Neural cell (in vitro differentiated cells): ENCODE measurements around the gene EIF2D. TPM values are rescaled to one million over a fixed set of nuclear protein-coding genes. Genes with fewer than 3 reads are reported as not detected.

Experiments used
- H2AFZ ChIP-seq: fragments of 200-600, 300-800 bp; sonication (generic), shearing (Covaris generic); 2 replicates; pipeline ENCODE4 v1.6.0; 2014; ENCODE audit warnings: low read depth, mild to moderate bottlenecking, antibody characterized with exemption, low read length, moderate library complexity
- H3F3A ChIP-seq: fragments of 200-600 bp; shearing (Covaris generic); 2 replicates; pipeline ENCODE4 v1.6.1; 2016; ENCODE audit warnings: mild to moderate bottlenecking, moderate library complexity, mixed read lengths, antibody characterized with exemption, low read length; ENCODE audit not compliant: insufficient read depth, poor library complexity, severe bottlenecking
- H3K27ac ChIP-seq: fragments of 200-600, 300-800 bp; sonication (generic), shearing (Covaris generic); 2 replicates; pipeline ENCODE4 v1.5.1; 2014; ENCODE audit warnings: mild to moderate bottlenecking, low read length, moderate library complexity
- H3K27me3 ChIP-seq: fragments of 300-800, 200-600 bp; sonication (generic), shearing (Covaris generic); 2 replicates; pipeline ENCODE4 v1.6.0; 2014; ENCODE audit warnings: mild to moderate bottlenecking, low read depth, low read length, moderate library complexity; ENCODE audit not compliant: insufficient read depth
- H3K36me3 ChIP-seq: fragments of 300-800, 200-600 bp; sonication (generic), shearing (Covaris generic); 2 replicates; pipeline ENCODE4 v1.5.1; 2014; ENCODE audit warnings: mild to moderate bottlenecking, antibody characterized with exemption, low read length, moderate library complexity; ENCODE audit not compliant: insufficient read depth
- H3K4me2 ChIP-seq: fragments of 300-800, 200-600 bp; sonication (generic), shearing (Covaris generic); 2 replicates; pipeline ENCODE4 v1.6.0; 2014; ENCODE audit warnings: mild to moderate bottlenecking, low read length
- H3K4me3 ChIP-seq: fragments of 300-800, 200-600 bp; sonication (generic), shearing (Covaris generic); 2 replicates; pipeline ENCODE4 v1.5.1; 2014; ENCODE audit warnings: mild to moderate bottlenecking, low read length, moderate library complexity
- H3K79me2 ChIP-seq: fragments of 200-600 bp; shearing (Covaris generic); replicated peaks from 2 replicates; pipeline ENCODE4 v1.6.0; 2014; ENCODE audit warnings: mild to moderate bottlenecking, low read length, moderate library complexity; ENCODE audit not compliant: insufficient read depth
- H3K9ac ChIP-seq: fragments of 300-800, 200-600 bp; sonication (generic), shearing (Covaris generic); 2 replicates; pipeline ENCODE4 v1.6.1; 2016; ENCODE audit warnings: mild to moderate bottlenecking, low read length, mixed read lengths
- H3K9me2 ChIP-seq: fragments of 200-600 bp; shearing (Covaris generic); 2 replicates; pipeline ENCODE4 v1.6.1; 2016; ENCODE audit warnings: mild to moderate bottlenecking, low read length, mixed read lengths; ENCODE audit not compliant: insufficient read depth
- H3K9me3 ChIP-seq: fragments of 200-600, 300-800 bp; sonication (generic), shearing (Covaris generic); 2 replicates; pipeline ENCODE4 v1.6.1; 2016; ENCODE audit warnings: mild to moderate bottlenecking, mixed run types, low read length, moderate library complexity, mixed read lengths
- H4K20me1 ChIP-seq: fragments of 200-600 bp; shearing (Covaris generic); 2 replicates; pipeline ENCODE4 v1.6.1; 2016; ENCODE audit warnings: mild to moderate bottlenecking, mixed run types; ENCODE audit not compliant: insufficient read depth
- CTCF ChIP-seq: fragments of 450-650 bp; IDR thresholded peaks from 2 replicates; pipeline ENCODE4 v1.5.1; 2014; ENCODE audit warnings: antibody characterized with exemption, mild to moderate bottlenecking, moderate library complexity; ENCODE audit not compliant: poor library complexity, severe bottlenecking
- EP300 ChIP-seq: fragments of 450-650 bp; conservative IDR thresholded peaks from 2 replicates; pipeline ENCODE4 v1.6.1; 2014; ENCODE audit warnings: antibody characterized with exemption, mild to moderate bottlenecking, moderate library complexity; ENCODE audit not compliant: poor library complexity, severe bottlenecking
- EZH2 ChIP-seq: fragments of 200-600, 300-800 bp; shearing (Covaris generic), sonication (generic); IDR thresholded peaks from 2 replicates; pipeline ENCODE4 v1.6.1; 2014; ENCODE audit warnings: antibody characterized with exemption, low read length, borderline replicate concordance, mild to moderate bottlenecking; ENCODE audit not compliant: insufficient read depth, poor library complexity, severe bottlenecking
- MXI1 ChIP-seq: fragments of 450-650 bp; conservative IDR thresholded peaks from 2 replicates; pipeline ENCODE4 v1.6.1; 2014; ENCODE audit warnings: antibody characterized with exemption, mild to moderate bottlenecking; ENCODE audit not compliant: poor library complexity, severe bottlenecking
- POLR2AphosphoS5 ChIP-seq: IDR thresholded peaks from 2 replicates; pipeline ENCODE4 v1.6.1; 2012
- RAD21 ChIP-seq: fragments of 450-650 bp; conservative IDR thresholded peaks from 2 replicates; pipeline ENCODE4 v1.6.1; 2014; ENCODE audit warnings: antibody characterized with exemption, mild to moderate bottlenecking, moderate library complexity
- REST ChIP-seq: IDR thresholded peaks from 2 replicates; pipeline ENCODE4 v1.6.1; 2012; ENCODE audit warnings: borderline replicate concordance
- SMC3 ChIP-seq: fragments of 450-650 bp; conservative IDR thresholded peaks from 2 replicates; pipeline ENCODE4 v1.6.1; 2014; ENCODE audit warnings: antibody characterized with exemption, mild to moderate bottlenecking, moderate library complexity; ENCODE audit not compliant: poor library complexity
- TAF1 ChIP-seq: IDR thresholded peaks from 2 replicates; pipeline ENCODE4 v1.6.1; 2012; ENCODE audit warnings: low read depth
- polyA plus RNA-seq: library from polyadenylated mRNA; depleted of rRNA; stranded (reverse); fragments of >200 nt; gene quantifications from 2 replicates; pipeline ENCODE4 v1.2.3, GENCODE V29; 2014

EIF2D gene
- polyA plus RNA-seq, 1 donor from 2014 or later: 37.1 TPM

- no peaks in the 10 kb centered on the region for H3K27me3 ChIP-seq
- H3K9me2 ChIP-seq: no peaks in the 10 kb centered on the region
- no peaks in the 10 kb centered on the region for H4K20me1 ChIP-seq
- no peak overlapping the region for H3K9ac ChIP-seq
- no peak overlapping the region for H2AFZ ChIP-seq
- TF ChIP-seq EZH2: no peak
- TF ChIP-seq SMC3: peak; percentile 80
- no peak for TF ChIP-seq POLR2AphosphoS5
- no peak for TF ChIP-seq REST
- TF ChIP-seq CTCF: peak; percentile 79
- no peak for TF ChIP-seq TAF1
- peak; percentile 24 for TF ChIP-seq MXI1
- TF ChIP-seq RAD21: peak; percentile 72
- TF ChIP-seq EP300: no peak
- no peaks in the 10 kb centered on the region for H3K79me2 ChIP-seq
- no peak overlapping the region for H3K27ac ChIP-seq
- no peaks in the 10 kb centered on the region for H3F3A ChIP-seq
- no peaks in the 10 kb centered on the region for H3K36me3 ChIP-seq
- no peaks in the 10 kb centered on the region for H3K9me3 ChIP-seq
- H3K4me2 ChIP-seq: no peak overlapping the region
- no peak overlapping the region for H3K4me3 ChIP-seq
These were observed 67.6 kb downstream of the EIF2D start for GRCh38 chr1:206544562-206545257.

Other genes starting within 250 kb of the EIF2D start
- gene IKBKE, start 142.0 kb downstream of the EIF2D start, polyA plus RNA-seq: 0.74 TPM in 1 of 2 replicates, not detected in the other
- 3.2 and 4.0 TPM in 2 replicates for gene RASSF5, start 104.9 kb downstream of the EIF2D start, polyA plus RNA-seq
- 7.5 and 8.3 TPM in 2 replicates for gene DYRK3, start 23.1 kb upstream of the EIF2D start, polyA plus RNA-seq
- gene MAPKAPK2, start 72.4 kb upstream of the EIF2D start, polyA plus RNA-seq: 9.0 and 9.1 TPM in 2 replicates
- gene IL19, start 158.3 kb upstream of the EIF2D start, polyA plus RNA-seq: not detected in 2 replicates
- not detected in 2 replicates for gene IL10, start 160.0 kb upstream of the EIF2D start, polyA plus RNA-seq